ENCODE measurements around the gene IQSEC1. TPM values are rescaled to one million over a fixed set of nuclear protein-coding genes. Genes with fewer than 3 reads are reported as not detected.

The IQSEC1 gene
- total RNA-seq, 1 donor, result 22.1 TPM

- no peak overlapping the region for H3K4me3 ChIP-seq (ENCODE audit: insufficient read depth, low read length)
- no peak overlapping the region for H2AFZ ChIP-seq (ENCODE audit: low read length)
- H3K4me1 ChIP-seq (ENCODE audit: insufficient read depth, low read length), result peaks cover 32% of the 10 kb centered on the region
- peaks cover 33% of the 10 kb centered on the region for H3K79me2 ChIP-seq (ENCODE audit: insufficient read depth, low read length)
- no peaks in the 10 kb centered on the region for H3K9me3 ChIP-seq (ENCODE audit: low read depth, low read length)
- H3K27me3 ChIP-seq (ENCODE audit: insufficient read depth, low read length), result no peaks in the 10 kb centered on the region
- no peak overlapping the region for H3K27ac ChIP-seq (ENCODE audit: low read depth, low read length)
- H3K4me2 ChIP-seq (ENCODE audit: insufficient read depth, low read length), result no peak overlapping the region
- no peaks in the 10 kb centered on the region for H3K36me3 ChIP-seq (ENCODE audit: insufficient read depth, low read length)
- TF ChIP-seq CTCF (IDR thresholded peaks at IDR 0.05; ENCODE audit: extremely low read depth, low read depth, low read length), result no peak
- DNase-seq (ENCODE audit: insufficient read length, low spot score, missing footprints), result no peak
- peaks cover 37% of the 10 kb centered on the region for H4K20me1 ChIP-seq (ENCODE audit: insufficient read depth, low read length)
Observed at GRCh38 chr3:12944413-12944812, 128.8 kb downstream of the IQSEC1 start.

- no peak for TF ChIP-seq CTCF (IDR thresholded peaks at IDR 0.05; ENCODE audit: extremely low read depth, low read depth, low read length)
- Histone ChIP-seq H3K27ac (ENCODE audit: low read depth, low read length) (no peak overlapping the region), H3K36me3 (ENCODE audit: insufficient read depth, low read length) (no peaks in the 10 kb centered on the region), H3K9me3 (ENCODE audit: low read depth, low read length) (no peaks in the 10 kb centered on the region), H3K27me3 (ENCODE audit: insufficient read depth, low read length) (no peaks in the 10 kb centered on the region), H4K20me1 (ENCODE audit: insufficient read depth, low read length) (peaks cover 39% of the 10 kb centered on the region), H3K79me2 (ENCODE audit: insufficient read depth, low read length) (peaks cover 27% of the 10 kb centered on the region), H2AFZ (ENCODE audit: low read length) (no peak overlapping the region), H3K4me3 (ENCODE audit: insufficient read depth, low read length) (no peak overlapping the region), H3K4me2 (ENCODE audit: insufficient read depth, low read length) (no peak overlapping the region), H3K4me1 (ENCODE audit: insufficient read depth, low read length) (peaks cover 29% of the 10 kb centered on the region)
- DNase-seq (ENCODE audit: insufficient read length, low spot score, missing footprints), result no peak
Observed at GRCh38 chr3:12943124-12944021, 129.9 kb downstream of the IQSEC1 start.

GRCh38 chr3:12941495-12942023, 131.7 kb downstream of the IQSEC1 start:
- peaks cover 16% of the 10 kb centered on the region for H3K4me1 ChIP-seq (ENCODE audit: insufficient read depth, low read length)
- H3K79me2 ChIP-seq (ENCODE audit: insufficient read depth, low read length), result peaks cover 24% of the 10 kb centered on the region
- no peak overlapping the region for H3K4me2 ChIP-seq (ENCODE audit: insufficient read depth, low read length)
- H3K27ac ChIP-seq (ENCODE audit: low read depth, low read length), result no peak overlapping the region
- H3K36me3 ChIP-seq (ENCODE audit: insufficient read depth, low read length), result peaks cover 2% of the 10 kb centered on the region
- H2AFZ ChIP-seq (ENCODE audit: low read length), result no peak overlapping the region
- H3K4me3 ChIP-seq (ENCODE audit: insufficient read depth, low read length), result no peak overlapping the region
- peaks cover 33% of the 10 kb centered on the region for H4K20me1 ChIP-seq (ENCODE audit: insufficient read depth, low read length)
- no peak for TF ChIP-seq CTCF (IDR thresholded peaks at IDR 0.05; ENCODE audit: extremely low read depth, low read depth, low read length)
- H3K27me3 ChIP-seq (ENCODE audit: insufficient read depth, low read length), result no peaks in the 10 kb centered on the region
- no peaks in the 10 kb centered on the region for H3K9me3 ChIP-seq (ENCODE audit: low read depth, low read length)
- DNase-seq (ENCODE audit: insufficient read length, low spot score, missing footprints), result no peak

- Histone ChIP-seq H2AFZ (ENCODE audit: low read length) (no peak overlapping the region), H3K4me3 (ENCODE audit: insufficient read depth, low read length) (no peak overlapping the region), H3K4me2 (ENCODE audit: insufficient read depth, low read length) (no peak overlapping the region), H3K27me3 (ENCODE audit: insufficient read depth, low read length) (no peaks in the 10 kb centered on the region), H3K36me3 (ENCODE audit: insufficient read depth, low read length) (peaks cover 3% of the 10 kb centered on the region), H4K20me1 (ENCODE audit: insufficient read depth, low read length) (peaks cover 33% of the 10 kb centered on the region), H3K9me3 (ENCODE audit: low read depth, low read length) (no peaks in the 10 kb centered on the region), H3K4me1 (ENCODE audit: insufficient read depth, low read length) (peaks cover 13% of the 10 kb centered on the region), H3K79me2 (ENCODE audit: insufficient read depth, low read length) (peaks cover 18% of the 10 kb centered on the region), H3K27ac (ENCODE audit: low read depth, low read length) (no peak overlapping the region)
- no peak for DNase-seq (ENCODE audit: insufficient read length, low spot score, missing footprints)
- no peak for TF ChIP-seq CTCF (IDR thresholded peaks at IDR 0.05; ENCODE audit: extremely low read depth, low read depth, low read length)
Observed at GRCh38 chr3:12940854-12941253, 132.4 kb downstream of the IQSEC1 start.
